Mesenchymal stem cell (in vitro differentiated cells and primary cell): ENCODE results near the gene CYP4F2.

ENCODE experiments used
- DNase-seq: peaks from one replicate; pipeline ENCODE4 v3.0.0-alpha.2; 2013
- H2AFZ ChIP-seq: one replicate; pipeline ENCODE4 v1.6.1; 2013; ENCODE audit warnings: low read depth, mild to moderate bottlenecking, control low read depth, inconsistent platforms, low read length, moderate library complexity
- H2AK5ac ChIP-seq: 2 replicates; pipeline ENCODE4 v1.6.1; 2013; ENCODE audit warnings: low read length, moderate library complexity, mild to moderate bottlenecking, inconsistent platforms; ENCODE audit not compliant: severe bottlenecking
- H2BK120ac ChIP-seq: one replicate; pipeline ENCODE4 v1.6.1; 2013; ENCODE audit warnings: low read depth, mild to moderate bottlenecking, inconsistent platforms, low read length, moderate library complexity
- H2BK12ac ChIP-seq, 2 experiments: one replicate each; pipeline ENCODE4 v1.6.1; 2013; ENCODE audit warnings: inconsistent platforms in 2 of 2, low read length in 2 of 2, mild to moderate bottlenecking in 2 of 2, moderate library complexity in 2 of 2, control low read depth in 1 of 2
- H2BK15ac ChIP-seq: one replicate; pipeline ENCODE4 v1.6.1; 2013; ENCODE audit warnings: mild to moderate bottlenecking, low read depth, inconsistent platforms; ENCODE audit not compliant: poor library complexity, severe bottlenecking
- H2BK5ac ChIP-seq: 2 replicates; pipeline ENCODE4 v1.6.1; 2013; ENCODE audit warnings: low read depth, mild to moderate bottlenecking, low read length, control low read depth, inconsistent platforms; ENCODE audit not compliant: poor library complexity, severe bottlenecking
- H3K14ac ChIP-seq, 2 experiments: one replicate each; pipeline ENCODE4 v1.6.1; 2013; ENCODE audit warnings: inconsistent platforms in 2 of 2, low read length in 2 of 2, control low read depth in 1 of 2, mild to moderate bottlenecking in 1 of 2, moderate library complexity in 1 of 2
- H3K18ac ChIP-seq, 2 experiments: one replicate each; pipeline ENCODE4 v1.6.1; 2013; ENCODE audit warnings: inconsistent platforms in 2 of 2, low read length in 2 of 2, control low read depth in 1 of 2, low read depth in 1 of 2, mild to moderate bottlenecking in 1 of 2
- H3K23ac ChIP-seq, 2 experiments: one replicate each; pipeline ENCODE4 v1.6.1; 2013; ENCODE audit warnings: inconsistent platforms in 2 of 2, low read length in 2 of 2, mild to moderate bottlenecking in 2 of 2, moderate library complexity in 2 of 2, control low read depth in 1 of 2
- H3K27ac ChIP-seq: 2 replicates; pipeline ENCODE4 v1.5.1; 2013; ENCODE audit warnings: mild to moderate bottlenecking, moderate library complexity, low read length, control low read depth, inconsistent platforms; ENCODE audit not compliant: poor library complexity, severe bottlenecking
- H3K27me3 ChIP-seq, 2 experiments: 2 replicates each; pipeline versions ENCODE4 v1.6.1 to v1.7.0; 2013; ENCODE audit warnings: low read length in 2 of 2, mild to moderate bottlenecking in 2 of 2, moderate library complexity in 2 of 2, control low read depth in 1 of 2, inconsistent platforms in 1 of 2; ENCODE audit not compliant: control insufficient read depth in 1 of 2, insufficient read depth in 1 of 2
- H3K36me3 ChIP-seq, 2 experiments: 2 replicates each; pipeline versions ENCODE4 v1.6.1 to v1.7.0; 2013; ENCODE audit warnings: low read length in 2 of 2, control low read depth in 1 of 2, inconsistent platforms in 1 of 2, low read depth in 1 of 2, mild to moderate bottlenecking in 1 of 2; ENCODE audit not compliant: insufficient read depth in 2 of 2, control insufficient read depth in 1 of 2
- H3K4ac ChIP-seq, 2 experiments: one replicate each; pipeline ENCODE4 v1.6.1; 2013; ENCODE audit warnings: inconsistent platforms in 2 of 2, low read length in 2 of 2, mild to moderate bottlenecking in 2 of 2, moderate library complexity in 2 of 2, control low read depth in 1 of 2, low read depth in 1 of 2
- H3K4me1 ChIP-seq: 2 replicates; pipeline ENCODE4 v1.6.1; 2013; ENCODE audit warnings: low read depth, low read length, control low read depth; ENCODE audit not compliant: control insufficient read depth, insufficient read depth
- H3K4me2 ChIP-seq: 2 replicates; pipeline ENCODE4 v1.6.1; 2013; ENCODE audit warnings: low read length, mild to moderate bottlenecking, inconsistent platforms; ENCODE audit not compliant: poor library complexity, severe bottlenecking
- H3K4me3 ChIP-seq, 2 experiments: 2 replicates each; pipeline versions ENCODE4 v1.5.1 to v1.7.0; 2013; ENCODE audit warnings: low read length in 2 of 2, mild to moderate bottlenecking in 2 of 2, control low read depth in 1 of 2, low read depth in 1 of 2; ENCODE audit not compliant: insufficient read depth in 1 of 2
- H3K79me1 ChIP-seq: replicated peaks from 2 replicates; pipeline ENCODE4 v1.6.1; 2013; ENCODE audit warnings: mild to moderate bottlenecking, control low read depth, low read length, inconsistent platforms; ENCODE audit not compliant: poor library complexity, severe bottlenecking
- H3K9ac ChIP-seq: 2 replicates; pipeline ENCODE4 v1.7.0; 2013; ENCODE audit warnings: mild to moderate bottlenecking, low read length, moderate library complexity
- H3K9me3 ChIP-seq: 2 replicates; pipeline ENCODE4 v1.7.0; 2013; ENCODE audit warnings: mild to moderate bottlenecking, low read length; ENCODE audit not compliant: control insufficient read depth
- H4K8ac ChIP-seq: one replicate; pipeline ENCODE4 v1.6.1; 2013; ENCODE audit warnings: inconsistent platforms, mild to moderate bottlenecking, low read length, moderate library complexity
- H4K91ac ChIP-seq: one replicate; pipeline ENCODE4 v1.6.1; 2013; ENCODE audit warnings: mild to moderate bottlenecking, low read length, inconsistent platforms
- WGBS: methylation state at CpG from one replicate; pipeline ENCODE4 v1.1.7; 2013; ENCODE audit warnings: mixed read lengths; 5-methylcytosine and 5-hydroxymethylcytosine counted together

CYP4F2 gene

DNA sequence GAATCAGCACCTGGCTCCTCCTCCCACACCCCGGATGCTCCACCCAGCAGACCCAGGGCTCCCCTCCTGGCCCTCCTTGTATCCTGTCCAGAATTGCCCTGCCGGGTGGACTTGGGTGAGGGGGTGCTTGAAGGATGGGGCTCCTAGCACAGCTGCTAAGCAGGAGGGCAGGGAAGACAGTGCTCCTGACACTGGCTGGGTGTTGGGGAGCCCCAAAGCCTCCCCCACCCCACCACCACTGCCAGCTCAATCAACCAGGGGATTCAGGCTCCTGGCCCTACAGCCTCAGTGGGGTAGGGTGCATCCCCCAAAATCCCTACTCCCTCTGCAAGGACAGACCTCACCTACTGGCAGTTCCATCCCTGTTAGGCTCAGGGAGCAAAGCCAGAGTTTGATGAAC is 39.1 kb upstream of the CYP4F2 start:
- Histone ChIP-seq H3K27me3 (peaks cover 0 to 3% of the 10 kb centered on the region in 2 experiments), H2BK12ac (no peak overlapping the region), H3K4me1 (no peaks in the 10 kb centered on the region), H2BK15ac (no peak overlapping the region), H3K9ac (no peak overlapping the region), H2BK120ac (no peak overlapping the region), H2AFZ (no peak overlapping the region), H3K4me2 (no peak overlapping the region), H3K14ac (no peak overlapping the region), H3K36me3 (no peaks in the 10 kb centered on the region), H3K27ac (no peak overlapping the region), H3K79me1 (no peaks in the 10 kb centered on the region), H3K4me3 (no peak overlapping the region), H3K9me3 (peaks cover 13% of the 10 kb centered on the region), H3K23ac (no peak overlapping the region), H3K4ac (no peak overlapping the region), H4K8ac (no peak overlapping the region), H2AK5ac (no peak overlapping the region), H2BK5ac (no peak overlapping the region), H3K18ac (no peak overlapping the region), H4K91ac (no peak overlapping the region)
- WGBS: no CpG with 5 or more reads among the region's 2 CpGs
- no peak for DNase-seq

DNA sequence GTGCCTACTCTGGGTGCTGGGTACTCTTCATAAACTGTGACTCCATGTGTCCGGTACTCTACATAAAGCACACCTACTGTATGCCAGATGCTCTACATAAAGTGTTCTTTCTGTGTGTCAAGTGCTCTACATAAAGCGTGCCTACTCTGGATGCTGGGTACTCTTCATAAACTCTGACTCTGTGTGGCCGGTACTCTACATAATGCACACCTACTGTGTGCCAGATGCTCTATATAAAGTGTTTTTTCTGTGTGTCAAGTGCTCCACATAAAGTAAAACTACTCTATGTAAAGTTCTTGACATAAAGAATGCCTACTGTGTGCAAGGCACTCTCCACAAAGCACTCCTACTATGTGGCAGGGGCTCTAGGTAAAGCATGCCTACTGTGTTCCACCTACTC is 38.3 kb upstream of the CYP4F2 start:
- DNase-seq: no peak
- no peak overlapping the region for H2BK5ac ChIP-seq
- H3K36me3 ChIP-seq: no peaks in the 10 kb centered on the region
- 76% methylated on average over 2 of the region's 3 CpGs for WGBS
- no peak overlapping the region for H3K14ac ChIP-seq
- no peak overlapping the region for H2BK120ac ChIP-seq
- H3K9ac ChIP-seq: no peak overlapping the region
- no peak overlapping the region for H4K91ac ChIP-seq
- no peak overlapping the region for H3K18ac ChIP-seq
- no peak overlapping the region for H3K27ac ChIP-seq
- no peaks in the 10 kb centered on the region for H3K79me1 ChIP-seq
- H3K4me2 ChIP-seq: no peak overlapping the region
- peak overlapping the region in 1 of 2 experiments; percentile 64 for H3K23ac ChIP-seq
- no peak overlapping the region for H2AFZ ChIP-seq
- H3K4me1 ChIP-seq: no peaks in the 10 kb centered on the region
- peaks cover 13% of the 10 kb centered on the region for H3K9me3 ChIP-seq
- peaks cover 0 to 3% of the 10 kb centered on the region in 2 experiments for H3K27me3 ChIP-seq
- H2BK12ac ChIP-seq: no peak overlapping the region
- H2AK5ac ChIP-seq: no peak overlapping the region
- no peak overlapping the region for H2BK15ac ChIP-seq
- no peak overlapping the region for H3K4ac ChIP-seq
- no peak overlapping the region for H3K4me3 ChIP-seq
- H4K8ac ChIP-seq: no peak overlapping the region

DNA sequence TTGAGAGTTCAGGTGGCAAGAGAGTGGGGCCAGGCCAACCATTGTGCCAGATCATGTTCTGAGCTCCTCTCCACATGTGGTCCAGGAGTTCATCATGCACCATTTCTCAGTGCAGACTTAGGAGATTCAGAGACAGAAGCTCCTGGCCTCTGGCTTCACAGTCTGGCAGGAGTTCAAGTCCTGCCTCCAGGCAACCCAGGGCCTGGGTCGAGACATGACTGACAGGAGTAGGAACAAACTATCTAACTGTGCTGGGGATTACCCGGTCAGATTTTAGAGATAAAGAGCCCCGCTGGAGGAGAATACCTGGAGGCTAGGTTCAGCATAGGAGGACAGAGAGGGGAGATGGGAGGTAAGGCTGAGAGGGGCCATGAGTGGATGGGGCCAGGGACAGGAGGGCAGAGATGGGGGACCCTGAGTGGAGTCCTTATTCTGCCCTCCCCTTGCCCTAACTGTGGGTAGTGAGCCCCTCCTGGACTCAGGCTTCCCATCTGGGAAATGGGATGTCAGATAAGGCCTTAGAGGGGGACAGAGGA is 37.4 kb upstream of the CYP4F2 start:
- Histone ChIP-seq H3K4ac (no peak overlapping the region), H2BK120ac (no peak overlapping the region), H3K18ac (no peak overlapping the region), H3K4me3 (no peak overlapping the region), H2BK12ac (no peak overlapping the region), H3K27me3 (peaks cover 0 to 3% of the 10 kb centered on the region in 2 experiments), H4K91ac (no peak overlapping the region), H3K4me1 (no peaks in the 10 kb centered on the region), H3K27ac (no peak overlapping the region), H3K36me3 (no peaks in the 10 kb centered on the region), H3K9me3 (peaks cover 16% of the 10 kb centered on the region), H3K14ac (no peak overlapping the region), H2AK5ac (no peak overlapping the region), H3K79me1 (no peaks in the 10 kb centered on the region), H3K9ac (no peak overlapping the region), H2BK5ac (no peak overlapping the region), H3K4me2 (no peak overlapping the region), H2AFZ (no peak overlapping the region), H3K23ac (no peak overlapping the region), H4K8ac (no peak overlapping the region), H2BK15ac (no peak overlapping the region)
- no peak for DNase-seq
- WGBS: 56% methylated on average over 3 of the region's 3 CpGs

DNA sequence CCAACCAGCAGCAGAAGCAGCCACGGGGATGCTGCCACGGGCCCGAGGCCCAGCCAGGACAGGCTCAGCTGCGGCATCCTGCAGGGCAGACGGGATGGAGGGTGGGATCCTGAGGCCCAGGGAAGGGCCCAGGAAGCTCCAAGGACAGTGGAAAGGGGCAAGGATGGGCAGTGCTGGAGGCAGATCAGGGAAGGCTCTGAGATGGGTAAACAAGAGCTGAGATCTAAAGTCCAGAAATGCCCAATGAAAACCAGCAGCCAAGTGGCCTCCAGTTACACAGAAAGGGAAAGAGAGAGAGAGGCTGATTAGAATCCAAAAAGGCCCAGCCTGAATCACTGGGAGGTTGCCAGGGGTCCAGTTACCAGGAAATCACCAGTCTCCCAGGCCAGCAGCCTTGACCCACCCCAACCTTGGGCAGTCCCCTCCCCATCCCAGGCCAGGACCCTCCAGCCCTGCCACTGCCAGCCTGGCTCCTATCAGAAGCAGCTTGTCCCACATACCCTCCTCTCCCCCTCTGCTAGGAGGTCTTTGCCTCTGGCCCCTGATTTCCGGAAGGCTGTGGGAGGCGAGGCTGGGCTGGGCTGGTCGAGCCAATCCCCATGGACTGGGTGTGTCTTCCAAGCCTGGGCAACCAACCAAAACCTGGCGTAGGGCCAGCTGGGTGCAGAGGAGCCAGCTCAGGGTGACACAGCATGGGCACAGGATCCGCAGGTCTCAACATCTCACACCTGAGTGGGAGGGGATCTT is 36.6 kb upstream of the CYP4F2 start, which contains the start of gene CYP4F11:
Gene CYP4F11 (minus strand): TSS at position 198 of the 747 bp plus-strand sequence. CDS start 121 bp downstream, at position 77.
- H2BK12ac ChIP-seq: no peak within 1 kb of the TSS
- H2AK5ac ChIP-seq: no peak within 1 kb of the TSS
- no peak within 1 kb of the TSS for H3K23ac ChIP-seq
- no peak within 1 kb of the TSS for H2BK5ac ChIP-seq
- H3K4me3 ChIP-seq: no peak within 1 kb of the TSS
- no peaks in the 10 kb centered on the region for H3K79me1 ChIP-seq
- no peak within 1 kb of the TSS for H3K18ac ChIP-seq
- H4K91ac ChIP-seq: no peak within 1 kb of the TSS
- H3K27me3 ChIP-seq: peaks cover 0 to 3% of the 10 kb centered on the region in 2 experiments
- DNase-seq: no peak
- no peak within 1 kb of the TSS for H3K9ac ChIP-seq
- H3K4me1 ChIP-seq: no peaks in the 10 kb centered on the region
- H2BK120ac ChIP-seq: no peak within 1 kb of the TSS
- no peak within 1 kb of the TSS for H3K14ac ChIP-seq
- no peak within 1 kb of the TSS for H3K4ac ChIP-seq
- no peak within 1 kb of the TSS for H2AFZ ChIP-seq
- peaks cover 16% of the 10 kb centered on the region for H3K9me3 ChIP-seq
- no peak within 1 kb of the TSS for H2BK15ac ChIP-seq
- 59% methylated on average over 10 of the region's 10 CpGs for WGBS
- no peak within 1 kb of the TSS for H4K8ac ChIP-seq
- H3K27ac ChIP-seq: no peak within 1 kb of the TSS
- no peak within 1 kb of the TSS for H3K4me2 ChIP-seq
- no peaks in the 10 kb centered on the region for H3K36me3 ChIP-seq
